Measurements from ENCODE around the gene ZNF397. TPM values are rescaled to one million over a fixed set of nuclear protein-coding genes. Genes with fewer than 3 reads are reported as not detected.

Gene ZNF397
- total and polyA plus RNA-seq, 2 of the 13 experiments (the other 11 are each of a cell fraction or from before 2014, with no cell fraction given) = 4.7 to 9.4 TPM

DNA sequence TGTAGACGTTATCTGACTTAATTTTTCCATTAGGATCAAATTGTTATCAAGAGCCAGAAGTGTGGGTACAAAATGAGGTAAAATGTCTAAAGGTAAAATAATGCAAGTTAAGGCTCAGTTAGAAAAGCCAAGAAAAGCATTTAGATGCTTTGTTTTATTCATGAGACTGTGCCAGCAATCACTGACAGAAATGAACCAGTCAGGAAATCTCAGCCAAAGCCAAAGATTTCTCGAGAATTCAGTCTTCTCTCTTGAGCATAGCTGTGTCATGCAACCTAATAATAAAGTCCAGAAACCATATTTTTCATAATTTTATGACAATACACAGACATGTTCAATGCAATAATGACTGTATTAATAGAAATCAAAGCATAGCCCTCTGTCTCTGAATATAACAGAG lies 43.5 kb upstream of the ZNF397 start:
- FAIRE-seq (no peak), DNase-seq (ENCODE audit: low spot score) (no peak), ATAC-seq (no peak)
- Histone ChIP-seq H3K4me2 (ENCODE audit: low read depth, low read length) (no peak overlapping the region), H3K4me3 (replicated peaks in 1 of 3; ENCODE audit: insufficient read depth in 1 of 3, low read depth in 2 of 3, low read length in 3 of 3) (no peak overlapping the region), H3K79me2 (ENCODE audit: insufficient read depth, low read length) (no peaks in the 10 kb centered on the region), H3K9ac (ENCODE audit: insufficient read depth, low read depth, low read length) (no peak overlapping the region), H3K4me1 (ENCODE audit: insufficient read depth, low read length) (no peaks in the 10 kb centered on the region; the same call in 1 of the 2 replicates), H3K27me3 (ENCODE audit: control insufficient read depth in 1 of 2, insufficient read depth in 2 of 2, low read length in 2 of 2) (peaks cover 0 to 5% of the 10 kb centered on the region in 2 experiments; a peak in 1 of 5 replicates), H3K27ac (ENCODE audit: extremely low read length, insufficient read depth, low read length) (no peak overlapping the region), H2AFZ (ENCODE audit: low read length) (no peak overlapping the region), H3K36me3 (replicated peaks in 1 of 2; ENCODE audit: control insufficient read depth in 1 of 2, insufficient read depth in 2 of 2, low read length in 2 of 2) (no peaks in the 10 kb centered on the region), H3K9me3 (ENCODE audit: low read length) (no peaks in the 10 kb centered on the region), H4K20me1 (ENCODE audit: insufficient read depth, low read length) (no peaks in the 10 kb centered on the region)
- in situ Hi-C loops (cut with HindIII; ENCODE audit: extremely low pct_ligation_motif_present, low pct_unique_long_range_greater_than_20kb) = no loop called here
- no TSS peak for BruUV-seq (replicated peaks)
- intact Hi-C loops (cut with micrococcal nuclease; ENCODE audit: unreplicated experiment) = no loop called here
- POLR2A ChIA-PET = no interaction called here
- TF ChIP-seq ZNF121 (CRISPR knock-in tag; IDR thresholded peaks at IDR 0.05) = no peak
- TF ChIP-seq ZNF274 (CRISPR knock-in tag; IDR thresholded peaks at IDR 0.05) = no peak
- no peak for TF ChIP-seq EP300 (IDR thresholded peaks at IDR 0.05; ENCODE audit: low read depth in 2 of 2, low read length in 2 of 2)
- no peak for TF ChIP-seq EP300 (CRISPR knock-in tag; IDR thresholded peaks at IDR 0.05; ENCODE audit: borderline replicate concordance)
- TF ChIP-seq, protein P1, sequence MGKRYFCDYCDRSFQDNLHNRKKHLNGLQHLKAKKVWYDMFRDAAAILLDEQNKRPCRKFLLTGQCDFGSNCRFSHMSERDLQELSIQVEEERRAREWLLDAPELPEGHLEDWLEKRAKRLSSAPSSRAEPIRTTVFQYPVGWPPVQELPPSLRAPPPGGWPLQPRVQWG (CRISPR knock-in tag; IDR thresholded peaks at IDR 0.05; ENCODE audit: borderline replicate concordance, low read depth) = no peak
- TF ChIP-seq, protein P2, sequence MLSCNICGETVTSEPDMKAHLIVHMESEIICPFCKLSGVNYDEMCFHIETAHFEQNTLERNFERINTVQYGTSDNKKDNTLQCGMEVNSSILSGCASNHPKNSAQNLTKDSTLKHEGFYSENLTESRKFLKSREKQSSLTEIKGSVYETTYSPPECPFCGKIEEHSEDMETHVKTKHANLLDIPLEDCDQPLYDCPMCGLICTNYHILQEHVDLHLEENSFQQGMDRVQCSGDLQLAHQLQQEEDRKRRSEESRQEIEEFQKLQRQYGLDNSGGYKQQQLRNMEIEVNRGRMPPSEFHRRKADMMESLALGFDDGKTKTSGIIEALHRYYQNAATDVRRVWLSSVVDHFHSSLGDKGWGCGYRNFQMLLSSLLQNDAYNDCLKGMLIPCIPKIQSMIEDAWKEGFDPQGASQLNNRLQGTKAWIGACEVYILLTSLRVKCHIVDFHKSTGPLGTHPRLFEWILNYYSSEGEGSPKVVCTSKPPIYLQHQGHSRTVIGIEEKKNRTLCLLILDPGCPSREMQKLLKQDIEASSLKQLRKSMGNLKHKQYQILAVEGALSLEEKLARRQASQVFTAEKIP (CRISPR knock-in tag; IDR thresholded peaks at IDR 0.05; ENCODE audit: borderline replicate concordance) = no peak
- TF ChIP-seq ZNF235 (CRISPR knock-in tag; IDR thresholded peaks at IDR 0.05; ENCODE audit: borderline replicate concordance) = no peak
- no peak for TF ChIP-seq JUN (CRISPR knock-in tag; IDR thresholded peaks at IDR 0.05)
- no peak for TF ChIP-seq ZNF720 (CRISPR knock-in tag; IDR thresholded peaks at IDR 0.05)
- TF ChIP-seq CENPX (CRISPR knock-in tag; IDR thresholded peaks at IDR 0.05) = no peak
- no peak for TF ChIP-seq ZNF749 (CRISPR knock-in tag; IDR thresholded peaks at IDR 0.05; ENCODE audit: borderline replicate concordance)
- TF ChIP-seq, protein P3, sequence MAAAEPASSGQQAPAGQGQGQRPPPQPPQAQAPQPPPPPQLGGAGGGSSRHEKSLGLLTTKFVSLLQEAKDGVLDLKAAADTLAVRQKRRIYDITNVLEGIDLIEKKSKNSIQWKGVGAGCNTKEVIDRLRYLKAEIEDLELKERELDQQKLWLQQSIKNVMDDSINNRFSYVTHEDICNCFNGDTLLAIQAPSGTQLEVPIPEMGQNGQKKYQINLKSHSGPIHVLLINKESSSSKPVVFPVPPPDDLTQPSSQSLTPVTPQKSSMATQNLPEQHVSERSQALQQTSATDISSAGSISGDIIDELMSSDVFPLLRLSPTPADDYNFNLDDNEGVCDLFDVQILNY (CRISPR knock-in tag; conservative IDR thresholded peaks at IDR 0.05) = no peak
- TF ChIP-seq NR2F2 (IDR thresholded peaks at IDR 0.05; ENCODE audit: borderline replicate concordance, low read depth) = no peak
- no peak for TF ChIP-seq CBX2 (IDR thresholded peaks at IDR 0.05; ENCODE audit: low read depth, low read length)
- TF ChIP-seq CBX2 (CRISPR knock-in tag; IDR thresholded peaks at IDR 0.05; ENCODE audit: low read depth) = no peak
- TF ChIP-seq PBX3 (CRISPR knock-in tag; IDR thresholded peaks at IDR 0.05; ENCODE audit: borderline replicate concordance) = no peak
- TF ChIP-seq TP53 (CRISPR knock-in tag; conservative IDR thresholded peaks at IDR 0.05) = no peak
- CTCF ChIA-PET (ENCODE audit: low intra/inter-chr PET ratio, low total read pairs) = no interaction called here
- WGBS (ENCODE audit: low lambda C conversion rate) = 0% methylated on average over 2 of the region's 2 CpGs

Measured in HepG2 (cell line).